Aortic smooth muscle cell (primary cell): ENCODE measurements around the gene VWA5B2. TPM values are rescaled to one million over a fixed set of nuclear protein-coding genes. Genes with fewer than 3 reads are reported as not detected.

Source experiments
- total RNA-seq: library from RNA; depleted of rRNA; stranded (reverse); fragments of >200 nt; gene quantifications from 2 replicates; pipeline ENCODE4 v1.2.3, GENCODE V29; 2014

VWA5B2 gene
- 0.06 TPM in 1 of 2 replicates, not detected in the other for total RNA-seq

GRCh38 chr3:184229394-184230080 lies at the start of gene VWA5B2:
VWA5B2 (plus strand) TSS chr3:184229585; CDS start chr3:184230529, 944 bp downstream.

GRCh38 chr3:184186184-184186901 lies 43.0 kb upstream of the VWA5B2 start, which contains the start of gene ABCF3:
ABCF3 (plus strand) TSS chr3:184186199; CDS start chr3:184186208, 9 bp downstream.

GRCh38 chr3:184248454-184249411 lies 19.3 kb downstream of the VWA5B2 start, which contains the start of gene ALG3:
ALG3 (minus strand) TSS chr3:184248962; CDS start chr3:184248940, 22 bp downstream.

GRCh38 chr3:184249412-184250166 lies 20.2 kb downstream of the VWA5B2 start, which contains the start of gene EEF1AKMT4:
EEF1AKMT4 (plus strand) TSS chr3:184249672; CDS start chr3:184249695, 23 bp downstream.

GRCh38 chr3:184261270-184261853 lies 32.0 kb downstream of the VWA5B2 start, which contains the start of gene CAMK2N2:
CAMK2N2 (minus strand) TSS chr3:184261553; CDS start chr3:184261285, 268 bp downstream.

GRCh38 chr3:184275961-184276910 lies 46.9 kb downstream of the VWA5B2 start, which contains the start of gene ECE2:
ECE2 (plus strand) TSS chr3:184276022; CDS start chr3:184276154, 132 bp downstream.

Other genes starting within 250 kb of the VWA5B2 start
- gene ABCC5, start 211.7 kb upstream of the VWA5B2 start, total RNA-seq: 12.3 and 14.2 TPM in 2 replicates
- gene HTR3D, start 197.8 kb upstream of the VWA5B2 start, total RNA-seq: not detected in 2 replicates
- not detected in 2 replicates for gene HTR3C, start 176.5 kb upstream of the VWA5B2 start, total RNA-seq
- gene HTR3E, start 132.5 kb upstream of the VWA5B2 start, total RNA-seq: not detected in 2 replicates
- gene EIF2B5, start 94.2 kb upstream of the VWA5B2 start, total RNA-seq: 36.0 and 41.0 TPM in 2 replicates
- 26.3 and 31.3 TPM in 2 replicates for gene DVL3, start 74.2 kb upstream of the VWA5B2 start, total RNA-seq
- gene AP2M1, start 54.7 kb upstream of the VWA5B2 start, total RNA-seq: 577 and 754 TPM in 2 replicates
- gene ABCF3, start 43.4 kb upstream of the VWA5B2 start, total RNA-seq: 40.7 and 55.6 TPM in 2 replicates
- 19.5 and 29.3 TPM in 2 replicates for gene ALG3, start 19.4 kb downstream of the VWA5B2 start, total RNA-seq
- gene EEF1AKMT4, start 20.1 kb downstream of the VWA5B2 start, total RNA-seq: 2.2 and 3.2 TPM in 2 replicates
- 0.50 and 0.66 TPM in 2 replicates for gene CAMK2N2, start 32.0 kb downstream of the VWA5B2 start, total RNA-seq
- gene ECE2, start 46.4 kb downstream of the VWA5B2 start, total RNA-seq: not detected in 2 replicates
- gene PSMD2, start 69.7 kb downstream of the VWA5B2 start, total RNA-seq: 404 and 624 TPM in 2 replicates
- gene EIF4G1, start 85.0 kb downstream of the VWA5B2 start, total RNA-seq: 374 and 376 TPM in 2 replicates
- 32.1 and 33.5 TPM in 2 replicates for gene FAM131A, start 108.0 kb downstream of the VWA5B2 start, total RNA-seq
- 2.9 and 3.4 TPM in 2 replicates for gene CLCN2, start 132.0 kb downstream of the VWA5B2 start, total RNA-seq
- gene POLR2H, start 132.1 kb downstream of the VWA5B2 start, total RNA-seq: 64.4 and 73.7 TPM in 2 replicates
- 0.13 TPM in 1 of 2 replicates, not detected in the other for gene THPO, start 148.6 kb downstream of the VWA5B2 start, total RNA-seq
- 1.7 and 2.4 TPM in 2 replicates for gene CHRD, start 150.5 kb downstream of the VWA5B2 start, total RNA-seq